ENCODE measurements around the gene DPM2. TPM values are rescaled to one million over a fixed set of nuclear protein-coding genes. Genes with fewer than 3 reads are reported as not detected.
A peak's percentile ranks its signal among the peaks of the same experiment; 100 is the strongest.

DPM2 gene
- total and polyA plus RNA-seq, 4 donors, result 18.2 to 26.3 (median 21.4) TPM

- ATAC-seq (ENCODE audit: low FRiP score) (no peak), DNase-seq (peak in 1 of 2 donors; percentile 55)
- intact Hi-C loops (cut with DNase I), result no loop called here
- H3K27me3 ChIP-seq (ENCODE audit: control insufficient read depth in 1 of 2, insufficient read depth in 2 of 2, low read length in 1 of 2), result no peaks in the 10 kb centered on the region
- no peak overlapping the region for H3K4me3 ChIP-seq (ENCODE audit: low read length in 2 of 2)
- H3K9me3 ChIP-seq (ENCODE audit: control insufficient read depth, low read length), result no peaks in the 10 kb centered on the region
- no peaks in the 10 kb centered on the region for H3K4me1 ChIP-seq (ENCODE audit: control insufficient read depth in 1 of 2, insufficient read depth in 2 of 2, low read length in 2 of 2)
- WGBS, 2 donors, result 73 to 75% methylated on average over 5 of the region's 5 CpGs
- H3K27ac ChIP-seq (ENCODE audit: low read depth in 1 of 2, low read length in 2 of 2), result peak overlapping the region; percentile 9 to 14
- H3K36me3 ChIP-seq (ENCODE audit: control insufficient read depth in 1 of 2, insufficient read depth in 2 of 2, low read length in 1 of 2), result no peaks in the 10 kb centered on the region
Measured at GRCh38 chr9:127905004-127905728, 32.5 kb downstream of the DPM2 start.

GRCh38 chr9:127904561-127905003 is 33.1 kb downstream of the DPM2 start:
- peak; percentile 69 to 80 for DNase-seq
- Histone ChIP-seq H3K27me3 (ENCODE audit: control insufficient read depth in 1 of 2, insufficient read depth in 2 of 2, low read length in 1 of 2) (no peaks in the 10 kb centered on the region), H3K9me3 (ENCODE audit: control insufficient read depth, low read length) (no peaks in the 10 kb centered on the region), H3K4me1 (ENCODE audit: control insufficient read depth in 1 of 2, insufficient read depth in 2 of 2, low read length in 2 of 2) (no peaks in the 10 kb centered on the region), H3K36me3 (ENCODE audit: control insufficient read depth in 1 of 2, insufficient read depth in 2 of 2, low read length in 1 of 2) (no peaks in the 10 kb centered on the region), H3K4me3 (ENCODE audit: low read length in 2 of 2) (no peak overlapping the region), H3K27ac (ENCODE audit: low read depth in 1 of 2, low read length in 2 of 2) (peak overlapping the region in 1 of 2 donors; percentile 5)
- intact Hi-C loops (cut with DNase I), result no loop called here
- WGBS, 2 donors, result 31 to 46% methylated on average over 12 of the region's 12 CpGs
- peak; percentile 6 for ATAC-seq (ENCODE audit: low FRiP score)

GRCh38 chr9:127903557-127904475 is 33.8 kb downstream of the DPM2 start:
- H3K4me1 ChIP-seq (ENCODE audit: control insufficient read depth in 1 of 2, insufficient read depth in 2 of 2, low read length in 2 of 2), result no peaks in the 10 kb centered on the region
- intact Hi-C loops (cut with DNase I), result no loop called here
- no peaks in the 10 kb centered on the region for H3K9me3 ChIP-seq (ENCODE audit: control insufficient read depth, low read length)
- DNase-seq (peak; percentile 87 to 92), ATAC-seq (ENCODE audit: low FRiP score) (peak; percentile 24)
- WGBS, 2 donors, result 40 to 48% methylated on average over 17 of the region's 17 CpGs
- peak overlapping the region in 1 of 2 donors; percentile 0 for H3K27ac ChIP-seq (ENCODE audit: low read depth in 1 of 2, low read length in 2 of 2)
- no peaks in the 10 kb centered on the region for H3K36me3 ChIP-seq (ENCODE audit: control insufficient read depth in 1 of 2, insufficient read depth in 2 of 2, low read length in 1 of 2)
- H3K27me3 ChIP-seq (ENCODE audit: control insufficient read depth in 1 of 2, insufficient read depth in 2 of 2, low read length in 1 of 2), result no peaks in the 10 kb centered on the region
- no peak overlapping the region for H3K4me3 ChIP-seq (ENCODE audit: low read length in 2 of 2)

- Histone ChIP-seq H3K36me3 (ENCODE audit: control insufficient read depth in 1 of 2, insufficient read depth in 2 of 2, low read length in 1 of 2) (peaks cover 0 to 5% of the 10 kb centered on the region in 2 donors), H3K4me3 (ENCODE audit: low read length in 2 of 2) (peak within 1 kb of the TSS; percentile 77 to 97), H3K4me1 (ENCODE audit: control insufficient read depth in 1 of 2, insufficient read depth in 2 of 2, low read length in 2 of 2) (no peaks in the 10 kb centered on the region), H3K27me3 (ENCODE audit: control insufficient read depth in 1 of 2, insufficient read depth in 2 of 2, low read length in 1 of 2) (no peaks in the 10 kb centered on the region), H3K27ac (ENCODE audit: low read depth in 1 of 2, low read length in 2 of 2) (peak within 1 kb of the TSS; percentile 92 to 96), H3K9me3 (ENCODE audit: control insufficient read depth, low read length) (no peaks in the 10 kb centered on the region)
- WGBS, 2 donors, result 1% methylated on average over 26 to 89 of the region's 89 CpGs
- DNase-seq (peak; percentile 82 to 93), ATAC-seq (ENCODE audit: low FRiP score) (peak; percentile 80)
- intact Hi-C loops (cut with DNase I), result loop anchor here in 1 of 2 donors (2.0 to 5.0 kb wide), 2 partner anchors 17 to 37 kb away; partner anchors contain the start of gene ST6GALNAC4
Measured at GRCh38 chr9:127899128-127899943, 38.3 kb downstream of the DPM2 start, which contains the start of gene ST6GALNAC6. Gene ST6GALNAC6 (minus strand): TSS chr9:127899603. CDS start chr9:127897981, 1,622 bp downstream.

GRCh38 chr9:127898433-127899127 is 39.1 kb downstream of the DPM2 start:
- Histone ChIP-seq H3K27ac (ENCODE audit: low read depth in 1 of 2, low read length in 2 of 2) (peak overlapping the region; percentile 92 to 96), H3K4me1 (ENCODE audit: control insufficient read depth in 1 of 2, insufficient read depth in 2 of 2, low read length in 2 of 2) (no peaks in the 10 kb centered on the region), H3K9me3 (ENCODE audit: control insufficient read depth, low read length) (no peaks in the 10 kb centered on the region), H3K4me3 (ENCODE audit: low read length in 2 of 2) (peak overlapping the region; percentile 77 to 97), H3K36me3 (ENCODE audit: control insufficient read depth in 1 of 2, insufficient read depth in 2 of 2, low read length in 1 of 2) (peaks cover 0 to 10% of the 10 kb centered on the region in 2 donors), H3K27me3 (ENCODE audit: control insufficient read depth in 1 of 2, insufficient read depth in 2 of 2, low read length in 1 of 2) (no peaks in the 10 kb centered on the region)
- peak; percentile 80 to 87 for DNase-seq
- intact Hi-C loops (cut with DNase I), result loop anchor here in 1 of 2 donors (2.0 to 5.0 kb wide), 2 partner anchors 18 to 36 kb away; partner anchors contain the start of gene ST6GALNAC4
- ATAC-seq (ENCODE audit: low FRiP score), result peak; percentile 80
- 7 to 8% methylated on average over 25 to 32 of the region's 32 CpGs for WGBS, 2 donors

GRCh38 chr9:127897193-127897692 is 40.4 kb downstream of the DPM2 start:
- H3K27me3 ChIP-seq (ENCODE audit: control insufficient read depth in 1 of 2, insufficient read depth in 2 of 2, low read length in 1 of 2), result no peaks in the 10 kb centered on the region
- 8 to 13% methylated on average over 19 of the region's 19 CpGs for WGBS, 2 donors
- peak; percentile 89 for ATAC-seq (ENCODE audit: low FRiP score)

GRCh38 chr9:127896395-127897192 is 41.1 kb downstream of the DPM2 start:
- H3K27me3 ChIP-seq (ENCODE audit: control insufficient read depth in 1 of 2, insufficient read depth in 2 of 2, low read length in 1 of 2), result no peaks in the 10 kb centered on the region
- peaks cover 5 to 18% of the 10 kb centered on the region in 2 donors for H3K36me3 ChIP-seq (ENCODE audit: control insufficient read depth in 1 of 2, insufficient read depth in 2 of 2, low read length in 1 of 2)
- H3K4me1 ChIP-seq (ENCODE audit: control insufficient read depth in 1 of 2, insufficient read depth in 2 of 2, low read length in 2 of 2), result no peaks in the 10 kb centered on the region
- WGBS, 2 donors, result 57 to 65% methylated on average over 16 of the region's 16 CpGs
- peak overlapping the region in 1 of 2 donors; percentile 5 for H3K4me3 ChIP-seq (ENCODE audit: low read length in 2 of 2)
- H3K9me3 ChIP-seq (ENCODE audit: control insufficient read depth, low read length), result peaks cover 1% of the 10 kb centered on the region
- DNase-seq (no peak), ATAC-seq (ENCODE audit: low FRiP score) (no peak)
- intact Hi-C loops (cut with DNase I), result loop anchor here in 1 of 2 donors (5.0 kb wide), 1 partner anchor 34 kb away; no protein-coding TSS in a partner anchor
- H3K27ac ChIP-seq (ENCODE audit: low read depth in 1 of 2, low read length in 2 of 2), result peak overlapping the region; percentile 20 to 62

More at GRCh38 chr9:127897193-127897692, 40.4 kb downstream of the DPM2 start:
- peaks cover 5 to 18% of the 10 kb centered on the region in 2 donors for H3K36me3 ChIP-seq (ENCODE audit: control insufficient read depth in 1 of 2, insufficient read depth in 2 of 2, low read length in 1 of 2)
- peaks cover 1% of the 10 kb centered on the region for H3K9me3 ChIP-seq (ENCODE audit: control insufficient read depth, low read length)
- peak overlapping the region; percentile 24 to 66 for H3K27ac ChIP-seq (ENCODE audit: low read depth in 1 of 2, low read length in 2 of 2)
- no peaks in the 10 kb centered on the region for H3K4me1 ChIP-seq (ENCODE audit: control insufficient read depth in 1 of 2, insufficient read depth in 2 of 2, low read length in 2 of 2)
- intact Hi-C loops (cut with DNase I), result loop anchor here in 1 of 2 donors (5.0 kb wide), 1 partner anchor 35 kb away; no protein-coding TSS in a partner anchor
- H3K4me3 ChIP-seq (ENCODE audit: low read length in 2 of 2), result peak overlapping the region in 1 of 2 donors; percentile 5
- DNase-seq, result peak; percentile 86 to 92
